Raji (cell line): Measurements from ENCODE around the gene FPR2.

Experiments used
- POLR2A ChIP-seq: IDR thresholded peaks from 2 replicates; pipeline ENCODE4 v1.6.1; 2011; ENCODE audit warnings: low read depth, low read length, control low read depth; ENCODE audit not compliant: insufficient read depth

Gene FPR2, protein sequence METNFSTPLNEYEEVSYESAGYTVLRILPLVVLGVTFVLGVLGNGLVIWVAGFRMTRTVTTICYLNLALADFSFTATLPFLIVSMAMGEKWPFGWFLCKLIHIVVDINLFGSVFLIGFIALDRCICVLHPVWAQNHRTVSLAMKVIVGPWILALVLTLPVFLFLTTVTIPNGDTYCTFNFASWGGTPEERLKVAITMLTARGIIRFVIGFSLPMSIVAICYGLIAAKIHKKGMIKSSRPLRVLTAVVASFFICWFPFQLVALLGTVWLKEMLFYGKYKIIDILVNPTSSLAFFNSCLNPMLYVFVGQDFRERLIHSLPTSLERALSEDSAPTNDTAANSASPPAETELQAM

DNA sequence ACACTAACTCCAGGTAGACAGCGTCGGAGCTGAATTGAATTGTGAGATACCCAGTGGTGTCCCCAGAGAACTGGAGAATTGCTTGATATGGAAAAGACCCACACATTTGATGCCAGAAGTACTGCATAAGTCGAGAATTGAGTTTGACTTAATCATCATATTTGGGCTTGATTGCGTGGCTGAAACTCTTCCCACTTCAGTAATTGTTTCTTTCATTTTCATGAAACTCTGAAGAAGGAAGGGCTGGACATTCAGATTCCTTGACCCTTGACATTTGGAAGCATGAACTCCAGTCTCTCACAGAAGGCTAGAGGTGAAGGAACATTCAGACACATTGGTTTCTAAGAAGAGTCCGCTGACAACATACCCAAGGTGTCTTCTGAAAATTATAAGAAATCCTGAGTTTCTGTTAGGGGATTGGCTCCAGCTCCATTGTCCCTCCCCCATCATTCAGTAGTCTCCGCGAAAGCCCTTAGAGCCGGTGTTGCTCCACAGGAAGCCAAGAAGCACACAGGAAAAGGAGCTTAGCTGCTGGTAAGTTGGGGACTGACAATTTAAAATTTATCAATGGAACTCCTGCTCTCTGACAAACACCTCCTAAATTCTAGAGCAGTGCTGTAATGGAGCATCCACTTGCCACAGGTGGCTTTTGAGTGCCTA, at the start of gene FPR2:
TSS of gene FPR2 (plus strand) at position 484 of the 660 bp plus-strand sequence. CDS start 7,479 bp downstream, outside the sequence.
- no peak for TF ChIP-seq POLR2A

DNA sequence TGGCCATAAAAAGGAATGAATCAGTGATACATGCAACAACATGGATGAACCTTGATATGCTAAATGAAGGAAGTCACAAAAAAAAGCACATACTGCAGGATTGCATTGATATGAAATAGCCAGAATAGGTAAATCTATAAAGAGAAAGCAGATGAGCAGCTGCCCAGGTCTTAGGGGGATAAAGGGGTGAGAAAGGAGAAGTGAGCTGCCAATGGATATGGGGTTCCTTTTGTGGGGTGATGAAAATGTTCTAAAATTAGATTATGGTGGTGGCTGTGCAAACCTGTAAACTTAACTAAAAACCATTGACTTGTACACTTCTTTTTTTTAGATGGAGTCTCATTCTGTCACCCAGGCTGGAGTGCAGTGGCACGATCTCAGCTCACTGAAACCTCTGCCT, 49.3 kb upstream of the FPR2 start:
- no peak for TF ChIP-seq POLR2A

DNA sequence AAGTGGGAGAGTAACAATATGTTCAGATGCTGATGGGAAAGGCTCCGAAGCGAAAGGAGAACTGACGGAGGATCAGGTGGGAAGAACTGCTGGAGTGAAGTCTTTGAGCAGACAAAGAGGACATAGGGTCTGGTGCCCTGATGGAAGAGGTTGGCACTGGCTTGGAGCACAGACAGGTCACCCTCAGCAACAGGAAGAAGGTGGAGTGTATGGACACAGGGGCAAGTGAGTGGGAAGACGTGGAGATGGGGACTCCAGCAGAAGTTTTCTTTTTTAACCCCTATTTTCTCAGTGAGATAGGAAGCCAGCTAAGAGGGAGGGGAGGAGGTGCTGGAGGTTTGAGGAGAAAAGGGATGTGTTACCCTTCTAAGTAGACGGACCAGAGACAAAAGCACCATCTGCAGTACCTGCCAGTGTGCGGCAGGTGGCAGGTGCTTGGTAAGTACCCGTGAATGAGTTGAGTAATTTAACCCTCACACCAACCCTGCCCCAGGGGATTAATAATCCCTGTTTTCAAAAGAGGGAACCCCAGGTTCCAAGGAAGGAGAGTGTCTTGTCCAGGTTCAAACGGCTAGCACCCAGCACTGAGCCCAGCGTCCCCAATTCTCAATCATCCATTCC, 48.4 kb upstream of the FPR2 start:
- TF ChIP-seq POLR2A = no peak

DNA sequence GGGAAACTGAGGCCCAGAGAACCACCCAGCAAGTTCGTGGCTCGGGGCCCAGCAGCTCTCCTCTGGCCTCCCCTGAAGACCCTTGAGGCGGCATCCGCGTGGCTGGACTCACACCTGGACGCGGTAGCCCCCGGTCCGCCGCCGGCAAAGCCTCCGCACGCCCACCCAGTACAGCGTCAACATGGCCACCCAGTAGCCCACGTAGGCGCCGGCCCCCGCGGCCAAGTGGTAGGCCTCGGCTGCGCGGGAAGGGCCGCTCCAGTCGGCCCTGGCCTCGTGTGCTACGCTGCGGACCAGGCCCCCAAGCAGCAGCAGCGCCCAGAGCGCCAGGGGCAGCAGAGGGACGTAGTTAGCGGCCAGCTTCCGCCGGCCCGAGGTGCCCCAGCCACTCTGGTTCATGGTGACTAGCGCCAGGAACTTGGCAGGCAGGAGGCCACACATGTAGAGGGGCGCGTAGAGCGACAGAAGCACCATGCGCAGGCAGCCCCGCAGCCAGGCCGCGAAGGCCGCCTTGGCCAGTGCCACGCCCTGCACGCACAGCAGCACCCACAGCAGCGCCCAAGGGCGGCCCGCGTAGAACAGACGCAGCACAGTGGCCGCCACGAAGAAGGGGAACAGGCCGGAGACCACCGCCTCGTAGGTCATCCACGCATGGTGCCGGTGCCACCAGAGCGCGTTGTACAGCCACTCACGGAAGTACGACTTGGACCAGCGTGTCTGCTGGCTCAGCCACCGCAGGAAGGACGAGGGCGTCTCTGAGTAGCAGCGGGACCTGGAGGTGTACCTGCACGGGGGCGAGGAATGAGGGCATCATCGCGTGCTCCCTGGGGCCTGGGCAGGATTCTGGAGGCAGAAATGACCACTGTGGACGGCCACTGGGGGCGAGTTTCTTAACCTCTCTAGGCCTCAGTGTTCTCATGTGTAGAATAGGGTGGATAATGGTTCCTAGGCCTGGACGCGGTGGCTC, 47.4 kb upstream of the FPR2 start:
- no peak for TF ChIP-seq POLR2A

DNA sequence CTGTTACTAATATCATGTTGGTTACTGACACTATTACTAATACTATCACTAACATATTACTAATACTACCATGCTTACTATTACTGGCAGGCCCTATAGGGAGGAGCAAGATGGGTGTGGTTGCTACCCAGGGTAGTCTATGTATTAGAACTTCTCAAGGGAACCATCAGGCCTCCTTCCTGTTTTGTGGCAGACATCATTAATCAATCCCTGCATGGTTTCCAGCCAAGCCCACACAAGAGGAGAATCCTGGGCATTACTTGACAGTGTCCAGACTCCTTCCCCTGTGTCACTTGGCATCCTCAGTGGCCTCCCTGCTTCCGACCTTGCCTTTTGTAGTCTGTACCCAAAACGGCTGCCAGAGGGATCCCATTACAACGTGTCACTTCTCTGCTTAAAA, 46.1 kb upstream of the FPR2 start:
- TF ChIP-seq POLR2A = no peak

DNA sequence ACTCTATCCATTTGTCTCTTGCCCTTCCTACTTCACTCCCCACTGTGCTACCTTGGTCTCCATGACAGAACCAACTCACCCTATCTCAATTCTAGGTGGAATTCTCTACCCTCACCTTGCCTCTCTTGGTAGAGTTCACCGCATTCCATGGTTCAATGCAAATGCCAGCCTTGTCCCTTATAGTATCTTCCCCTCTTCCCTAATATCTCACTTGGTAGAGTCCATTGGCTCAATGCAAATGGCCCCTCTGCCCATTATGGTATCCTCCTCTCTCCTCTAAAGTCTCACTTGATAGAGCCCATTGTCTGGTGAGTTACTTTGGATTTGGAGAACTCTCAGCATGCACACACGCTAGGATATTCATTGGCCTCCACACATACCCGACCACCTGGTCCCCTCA, 45.1 kb upstream of the FPR2 start:
- TF ChIP-seq POLR2A = no peak

DNA sequence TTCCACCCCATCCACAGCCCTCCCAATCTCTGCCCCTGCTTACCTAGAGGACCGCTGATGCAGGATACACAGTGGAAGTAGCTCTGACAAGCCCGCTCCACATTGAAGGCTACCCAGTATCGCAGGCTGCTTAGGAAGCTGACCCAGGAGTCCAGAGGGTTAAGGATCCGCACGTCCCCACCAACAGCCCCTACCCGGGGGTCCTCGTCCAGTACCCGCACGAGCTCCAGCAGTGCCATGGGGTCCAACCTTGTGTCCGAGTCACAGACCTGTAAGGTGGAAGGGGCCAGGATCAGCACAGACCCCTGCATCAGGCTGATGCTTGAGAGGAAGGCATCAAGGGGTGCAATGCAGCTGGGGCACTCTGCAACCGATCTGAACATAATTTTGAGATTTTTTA, 44.1 kb upstream of the FPR2 start:
- no peak for TF ChIP-seq POLR2A

DNA sequence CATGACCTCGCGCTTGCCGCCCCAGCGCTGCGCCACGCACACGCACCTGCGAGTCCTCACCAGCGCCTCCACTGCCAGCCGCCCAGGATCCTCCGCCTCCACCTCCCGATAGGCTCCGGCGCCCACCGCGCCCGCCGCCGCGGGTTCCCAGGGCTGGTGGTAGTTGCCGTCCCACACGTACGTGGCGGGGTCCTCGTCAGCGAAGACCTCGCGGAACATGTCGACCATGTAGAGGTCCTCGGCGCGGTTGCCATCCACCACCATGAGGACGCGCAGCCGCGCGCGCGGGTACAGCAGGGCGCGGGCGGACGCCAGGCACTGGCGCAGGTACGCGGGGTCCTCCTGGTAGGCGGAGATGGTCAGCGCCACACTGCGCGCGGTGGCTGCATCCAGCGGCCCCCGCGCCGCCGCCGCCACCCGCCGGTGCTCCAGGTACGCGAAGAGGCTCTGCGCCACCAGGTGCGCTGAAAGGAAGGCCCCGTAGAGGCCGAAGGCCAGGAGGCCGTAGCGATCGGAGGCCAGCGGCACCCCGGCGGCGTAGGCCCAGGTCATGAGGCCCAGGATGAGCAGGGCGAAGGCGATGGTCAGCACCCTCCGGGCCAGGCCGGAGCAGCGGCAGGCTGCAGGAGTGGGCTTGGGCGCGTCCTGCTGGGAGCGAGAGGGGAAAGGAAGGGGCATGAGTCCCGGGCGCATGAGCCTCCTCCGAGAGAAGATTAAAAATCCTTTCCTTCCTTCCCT, 41.6 kb upstream of the FPR2 start:
- TF ChIP-seq POLR2A = no peak

DNA sequence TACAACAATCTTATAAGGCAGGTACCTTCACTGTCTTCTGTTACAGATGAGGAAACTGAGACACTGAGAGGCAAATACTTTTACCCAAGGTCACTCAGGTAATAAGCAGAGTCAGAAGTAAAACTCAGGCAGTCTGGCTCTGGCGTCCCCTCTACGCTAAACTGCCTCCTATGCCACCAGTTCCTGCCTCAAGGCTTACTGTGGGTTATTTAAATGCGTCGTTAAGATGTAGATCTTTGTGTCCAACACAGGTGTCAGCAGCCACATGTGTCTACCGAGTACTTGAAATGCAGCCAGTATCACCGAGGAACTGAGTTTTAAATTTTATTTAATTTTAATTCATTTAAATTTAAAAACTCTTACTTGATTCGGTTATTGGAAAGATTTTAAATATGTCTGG, 39.1 kb upstream of the FPR2 start:
- no peak for TF ChIP-seq POLR2A

DNA sequence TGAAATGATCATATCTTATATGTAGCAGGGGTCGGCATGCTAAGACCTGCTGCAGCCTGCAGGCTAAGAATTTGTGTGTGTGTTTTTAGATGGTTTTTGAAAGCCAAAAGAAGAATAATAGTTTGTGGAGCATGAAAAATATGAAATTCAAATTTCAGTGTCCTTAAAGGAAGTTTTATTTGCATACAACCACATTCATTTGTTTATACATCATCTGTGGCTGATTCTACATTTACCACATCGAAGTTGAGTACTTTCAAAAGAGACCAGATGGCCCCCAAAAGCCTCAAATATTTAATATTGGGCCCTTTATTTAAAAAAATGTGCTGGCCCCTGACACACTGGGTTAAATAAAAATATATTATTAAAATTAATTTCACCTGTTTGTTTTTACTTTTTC, 38.5 kb upstream of the FPR2 start:
- TF ChIP-seq POLR2A = no peak

DNA sequence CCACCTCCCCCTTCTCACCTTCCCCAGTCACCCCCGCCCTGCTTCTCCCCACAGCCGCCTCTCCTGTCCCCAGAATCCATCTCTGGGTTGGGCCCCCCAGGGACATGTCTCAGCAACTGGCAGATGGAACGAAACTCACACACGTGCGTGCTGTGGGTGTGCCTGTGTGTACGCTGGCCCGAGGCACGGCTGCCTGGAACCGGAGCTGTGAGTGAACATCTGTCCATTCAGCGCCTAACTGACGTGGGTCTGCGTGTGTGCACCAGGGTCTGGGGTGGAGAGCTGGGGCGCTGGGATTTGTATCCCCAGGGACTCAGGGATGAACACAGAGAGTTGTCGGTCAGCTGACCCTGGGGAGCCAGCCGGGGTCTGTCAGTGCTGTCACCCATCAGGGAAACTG, 36.4 kb upstream of the FPR2 start:
- TF ChIP-seq POLR2A = no peak

DNA sequence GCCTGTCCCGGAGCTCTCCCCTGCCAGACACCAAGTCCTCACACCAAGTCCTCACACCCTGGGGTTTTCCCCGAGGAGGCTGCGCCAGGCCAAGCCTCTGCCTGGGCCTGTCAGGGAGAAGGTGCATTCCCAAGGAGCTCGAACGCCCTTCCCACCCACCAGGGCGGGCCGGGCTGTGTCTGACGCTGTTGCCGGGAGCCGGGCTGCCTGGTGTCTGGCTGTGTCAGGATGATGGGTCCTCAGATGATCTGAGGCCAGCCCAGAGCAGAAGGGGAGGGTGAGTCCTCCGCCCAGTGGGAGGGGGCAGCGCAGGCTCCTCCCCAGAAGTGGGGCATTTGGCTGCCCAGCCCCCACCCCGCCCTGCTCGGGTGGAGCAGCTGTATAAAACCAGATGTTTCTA, 34.9 kb upstream of the FPR2 start:
- TF ChIP-seq POLR2A = no peak

DNA sequence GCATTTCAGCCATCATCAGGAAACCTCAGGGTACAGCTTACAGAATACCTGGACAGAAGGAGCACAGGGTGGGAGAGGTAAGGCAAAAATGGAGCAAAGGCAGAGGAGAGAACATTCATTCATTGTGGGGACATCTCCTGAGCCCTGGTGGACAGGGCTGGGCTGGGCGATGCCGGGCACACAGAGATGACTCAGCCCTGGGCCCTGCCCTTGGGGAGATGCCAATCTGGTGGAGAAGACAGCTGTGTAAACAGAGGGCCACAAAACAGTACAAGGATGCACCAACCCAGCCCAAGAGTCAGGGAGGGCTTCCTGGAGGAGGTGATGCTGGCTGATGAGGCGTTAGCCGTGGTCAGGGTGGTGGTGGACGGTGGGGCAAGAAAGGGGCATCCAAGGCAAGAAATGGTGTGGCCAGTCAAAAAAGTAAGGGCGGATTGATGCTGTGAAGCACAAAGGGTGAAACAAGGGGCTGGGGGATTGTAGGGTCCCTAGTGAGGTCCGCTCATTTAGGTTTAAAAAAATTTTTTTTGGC, 33.6 kb upstream of the FPR2 start:
- TF ChIP-seq POLR2A = no peak

DNA sequence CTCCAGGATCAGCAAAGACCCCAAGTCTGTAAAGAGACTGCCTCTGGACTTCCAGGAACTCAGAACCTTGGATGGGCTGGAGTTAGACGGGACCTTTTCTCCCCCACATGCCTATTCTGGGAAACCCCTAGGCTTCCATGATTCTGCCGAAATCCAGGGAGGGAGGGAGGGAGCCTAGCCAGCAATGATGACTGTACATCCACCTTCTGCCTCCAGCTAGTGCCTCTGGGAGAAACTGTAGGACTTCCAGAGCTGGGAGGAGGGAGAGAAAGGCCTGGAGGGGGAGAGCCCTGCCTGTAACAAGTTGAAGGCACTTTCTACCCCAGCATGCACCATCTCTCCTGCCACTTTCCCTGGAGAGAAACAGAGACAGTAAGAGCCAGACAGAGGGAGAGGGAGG, 31.2 kb upstream of the FPR2 start:
- no peak for TF ChIP-seq POLR2A
